Right forelimb (tissue), 1 donor: ENCODE data around the gene FOXRED2.

ENCODE experiments used
- DNase-seq: peaks from one replicate; pipeline ENCODE4 v3.0.0-alpha.2; 2018

The FOXRED2 gene

DNA sequence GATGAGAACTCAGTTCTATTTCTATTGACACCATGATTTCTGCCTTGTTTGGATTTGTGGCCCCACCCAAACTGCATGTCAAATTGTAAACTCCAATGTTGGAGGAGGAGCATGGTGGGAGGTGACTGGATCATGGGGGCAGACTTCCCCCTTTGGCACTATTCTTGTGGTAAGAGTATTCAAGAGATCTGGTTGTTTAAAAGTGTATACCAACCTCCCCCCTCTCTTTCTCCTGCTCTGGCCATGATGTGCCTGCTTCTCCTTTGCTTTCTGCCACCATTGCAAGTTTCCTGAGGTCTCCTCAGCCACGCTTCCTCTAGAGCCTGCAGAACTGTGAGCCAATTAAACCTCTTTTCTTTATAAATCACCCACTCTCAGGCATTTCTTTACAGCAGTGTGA lies 7.9 kb upstream of the FOXRED2 start:
- DNase-seq, result no peak

DNA sequence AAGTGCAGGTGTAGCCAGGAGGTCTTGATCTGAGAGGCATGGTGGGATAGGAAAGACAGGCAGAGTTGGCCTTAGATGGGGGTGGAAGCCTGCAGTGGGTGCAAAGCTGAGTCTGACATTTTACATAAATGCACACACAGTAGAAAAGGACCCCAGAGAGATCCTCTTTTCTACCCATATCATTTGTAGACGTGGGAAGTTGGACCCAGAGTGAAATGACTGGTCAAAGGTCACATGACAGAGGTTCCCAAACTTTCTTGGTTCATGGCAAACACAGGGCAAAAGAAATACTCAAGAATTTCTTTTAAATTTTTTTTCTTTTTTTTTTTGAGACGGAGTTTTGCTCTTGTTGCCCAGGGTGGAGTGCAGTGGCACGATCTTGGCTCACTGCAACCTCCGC lies 6.2 kb upstream of the FOXRED2 start:
- no peak for DNase-seq

DNA sequence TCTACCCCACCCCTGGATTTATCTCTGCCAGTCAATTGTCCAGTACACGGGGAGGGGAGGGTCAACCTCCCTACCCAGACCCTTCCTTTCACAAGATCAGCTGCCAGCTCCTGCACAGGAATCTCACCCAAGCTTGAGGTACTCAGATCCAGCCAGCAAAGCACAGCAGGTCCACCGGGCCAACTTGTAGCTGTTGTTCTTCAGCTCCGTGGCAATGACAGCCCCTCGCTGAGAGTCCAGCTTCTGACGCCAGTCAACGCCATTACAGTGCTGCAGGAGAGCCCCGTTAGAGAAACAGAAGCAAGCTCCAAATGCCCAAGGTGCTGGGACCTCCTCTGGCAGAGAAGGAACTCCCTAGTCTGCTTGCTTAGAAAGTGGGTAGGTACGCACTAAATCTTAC lies 5.5 kb upstream of the FOXRED2 start:
- DNase-seq, result no peak

GRCh38 chr22:36510966-36511881 lies 4.4 kb upstream of the FOXRED2 start:
- DNase-seq, result peak; percentile 67

- DNase-seq, result no peak
Observed at GRCh38 chr22:36510384-36510783, 3.5 kb upstream of the FOXRED2 start.

DNA sequence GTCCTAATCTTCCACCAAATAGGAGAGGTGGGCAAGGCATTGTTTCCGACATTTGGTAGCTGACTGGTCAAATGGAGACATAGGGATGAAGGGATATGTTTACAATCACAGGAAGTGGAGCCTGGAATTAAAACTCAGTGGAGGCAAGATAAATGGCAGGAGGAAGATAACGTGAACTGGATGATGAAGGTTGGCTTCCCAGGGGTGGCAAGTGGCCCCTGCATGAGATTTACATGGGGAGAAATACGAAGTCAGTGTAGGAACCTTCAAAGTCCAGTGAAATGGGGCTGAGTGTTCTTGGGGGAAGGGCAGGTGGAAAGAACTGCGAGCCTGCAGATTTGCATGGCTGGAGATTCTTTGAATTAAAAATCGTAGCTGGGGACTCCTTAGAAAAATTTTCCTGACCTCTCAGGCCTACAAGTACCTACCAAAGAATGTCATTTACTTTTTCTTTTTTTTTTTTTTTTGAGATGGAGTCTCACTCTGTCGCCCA lies 724 bp upstream of the FOXRED2 start:
- DNase-seq, result no peak

GRCh38 chr22:36505998-36506635 lies 723 bp downstream of the FOXRED2 start:
- no peak for DNase-seq

DNA sequence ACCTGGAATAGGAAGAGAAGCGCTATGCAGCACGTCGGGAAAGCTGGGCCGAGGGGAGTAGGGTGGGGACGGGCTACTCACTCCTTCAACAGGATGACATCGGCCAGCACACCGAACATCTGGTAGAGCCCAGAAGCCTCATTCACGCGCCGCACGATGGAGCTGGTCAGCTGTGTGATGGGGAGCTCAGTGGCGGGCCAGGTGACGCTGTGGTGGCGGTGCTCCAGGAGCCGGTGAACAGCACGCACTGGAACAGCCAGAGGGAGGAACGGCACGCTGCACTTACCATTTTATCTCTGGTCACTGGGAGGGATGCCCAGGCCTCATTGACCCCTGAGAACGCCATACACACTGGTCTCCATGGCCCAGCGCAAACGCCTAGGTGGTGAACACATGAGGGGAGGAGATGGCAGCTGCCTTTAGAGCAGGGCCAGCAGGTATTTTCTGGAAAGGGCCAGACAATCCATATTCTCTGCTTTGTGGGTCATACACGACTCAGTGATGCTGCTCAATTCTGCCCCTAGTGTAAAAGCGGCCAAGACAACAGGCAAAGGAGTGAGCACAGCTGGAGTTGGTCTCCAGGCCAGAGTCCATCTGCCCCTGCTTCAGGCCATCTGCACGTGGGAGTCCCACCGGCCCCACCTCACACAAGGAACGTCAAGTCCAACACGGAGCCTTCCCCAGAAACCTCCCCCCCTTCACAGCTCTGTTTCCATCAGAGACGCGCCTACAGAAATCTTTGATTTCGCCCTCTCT lies 8.8 kb downstream of the FOXRED2 start:
- DNase-seq, result no peak

GRCh38 chr22:36493690-36494110 lies 13.1 kb downstream of the FOXRED2 start:
- no peak for DNase-seq

- DNase-seq, result no peak
Observed at GRCh38 chr22:36492109-36492508, 14.7 kb downstream of the FOXRED2 start.

- no peak for DNase-seq
Observed at GRCh38 chr22:36491155-36491554, 15.7 kb downstream of the FOXRED2 start.

DNA sequence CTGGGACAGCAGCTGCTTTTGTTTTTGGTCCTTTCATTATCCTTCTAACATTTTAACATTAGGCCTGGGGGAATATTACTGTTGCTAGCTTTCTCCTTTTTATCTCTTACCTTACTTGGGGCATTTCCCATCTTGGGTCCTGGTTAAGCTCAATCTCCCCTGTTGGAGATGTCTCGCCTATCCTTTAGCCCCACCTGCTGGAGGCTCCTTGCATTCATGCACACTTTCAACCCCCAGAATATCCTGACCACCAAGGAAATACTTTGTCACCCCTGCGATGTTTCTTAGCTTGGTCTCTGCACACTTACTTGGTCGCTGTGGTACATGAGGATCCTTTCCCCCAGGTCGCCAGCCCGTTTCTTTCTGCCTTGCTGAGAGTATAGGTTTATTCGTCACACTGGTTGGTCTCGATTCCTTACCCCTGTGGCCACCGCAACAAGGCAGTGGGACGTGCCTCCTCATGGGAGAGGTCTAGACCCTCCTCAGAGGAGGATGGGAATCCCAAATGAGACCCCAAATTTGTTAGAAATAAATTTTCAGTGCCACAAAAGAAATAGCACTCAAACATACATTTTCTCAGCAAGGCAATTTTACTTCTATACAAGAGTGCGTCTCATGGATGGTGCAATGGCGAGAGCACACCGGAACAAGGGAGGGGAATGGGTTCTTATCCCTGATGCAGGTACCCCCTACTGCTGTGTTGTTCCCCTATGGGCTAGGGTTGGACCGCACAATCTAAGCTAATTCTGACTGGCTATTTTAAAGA lies 20.0 kb downstream of the FOXRED2 start:
- DNase-seq, result no peak

DNA sequence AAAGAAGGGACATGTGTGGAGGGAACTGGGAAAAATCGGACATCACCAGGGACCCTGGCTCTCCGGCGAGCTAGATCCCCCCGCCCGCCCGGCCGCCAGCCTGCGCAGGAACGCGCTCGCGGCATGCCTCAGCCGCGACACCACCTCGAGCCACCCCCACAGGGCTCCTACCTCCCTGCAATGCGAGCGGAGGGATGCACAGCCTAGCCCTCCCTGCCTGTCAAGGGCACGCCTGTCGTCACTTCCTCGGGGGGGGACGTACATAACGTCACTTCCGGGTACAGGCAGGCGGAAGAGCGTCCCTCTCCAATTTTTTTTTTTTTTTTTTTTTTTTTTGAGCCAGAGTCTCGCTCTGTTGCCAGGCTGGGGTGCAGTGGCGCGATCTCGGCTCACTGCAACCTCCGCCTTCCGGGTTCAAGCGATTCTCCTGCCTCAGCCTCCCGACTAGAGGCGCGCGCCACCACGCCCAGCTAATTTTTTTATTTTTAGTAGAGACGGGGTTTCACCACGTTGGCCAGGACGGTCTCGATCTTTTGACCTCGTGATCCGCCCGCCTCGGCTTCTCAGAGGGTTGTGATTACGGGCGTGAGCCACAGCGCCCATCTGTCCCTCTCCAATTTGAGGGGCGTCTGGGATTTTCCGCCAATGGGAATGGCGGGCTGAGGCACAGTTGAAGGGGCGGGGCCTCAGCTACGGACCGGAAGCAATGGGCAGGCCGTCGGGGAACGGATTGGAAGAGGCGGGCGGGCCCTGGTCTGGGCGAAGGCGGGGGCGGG lies 25.3 kb downstream of the FOXRED2 start, which contains the start of gene TXN2:
TSS of gene TXN2 (minus strand) at position 248 of the 776 bp plus-strand sequence. CDS start 803 bp downstream, outside the sequence.
- peak; percentile 99 for DNase-seq

- no peak for DNase-seq
Observed at GRCh38 chr22:36480941-36481392, 25.9 kb downstream of the FOXRED2 start.

- no peak for DNase-seq
Observed at GRCh38 chr22:36478966-36479365, 27.9 kb downstream of the FOXRED2 start.

DNA sequence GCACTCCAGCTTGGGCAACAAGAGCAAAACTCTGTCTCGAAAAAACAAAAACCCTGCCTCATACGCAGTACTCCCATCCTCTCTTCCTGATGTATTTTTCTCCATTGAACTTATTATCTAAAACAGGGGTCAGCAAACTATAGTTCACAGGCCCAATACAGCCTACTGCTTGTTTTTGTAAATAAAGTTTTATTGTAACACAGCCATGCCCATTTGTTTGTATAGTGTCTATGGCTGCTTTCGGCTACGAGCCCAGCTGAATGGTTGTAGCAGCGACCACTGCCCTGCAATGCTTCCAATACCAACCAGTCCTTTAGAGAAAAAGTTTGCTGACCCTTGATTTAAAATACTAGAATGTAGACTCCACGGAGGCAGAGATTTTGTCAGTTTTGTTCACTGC lies 31.5 kb downstream of the FOXRED2 start:
- DNase-seq, result no peak

GRCh38 chr22:36472689-36473088 lies 34.2 kb downstream of the FOXRED2 start:
- DNase-seq, result no peak

- DNase-seq, result no peak
Observed at GRCh38 chr22:36471341-36471821, 35.5 kb downstream of the FOXRED2 start.

DNA sequence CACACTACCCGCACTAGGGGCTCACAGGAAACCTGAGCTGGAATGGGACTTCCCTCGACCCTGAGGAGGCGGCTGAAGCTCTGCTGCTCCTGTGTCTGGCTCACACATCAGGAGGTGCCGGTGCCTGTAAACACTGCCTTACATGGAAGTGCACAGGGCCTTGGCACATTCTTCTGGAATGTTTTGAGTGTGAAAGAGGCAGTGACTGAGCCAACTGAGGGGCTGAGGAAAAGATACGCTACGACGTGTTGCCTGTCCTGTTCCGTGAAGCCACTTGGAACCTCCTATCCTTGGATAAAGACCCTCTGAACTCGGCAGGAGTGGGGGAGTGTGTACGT lies 35.9 kb downstream of the FOXRED2 start:
- no peak for DNase-seq

DNA sequence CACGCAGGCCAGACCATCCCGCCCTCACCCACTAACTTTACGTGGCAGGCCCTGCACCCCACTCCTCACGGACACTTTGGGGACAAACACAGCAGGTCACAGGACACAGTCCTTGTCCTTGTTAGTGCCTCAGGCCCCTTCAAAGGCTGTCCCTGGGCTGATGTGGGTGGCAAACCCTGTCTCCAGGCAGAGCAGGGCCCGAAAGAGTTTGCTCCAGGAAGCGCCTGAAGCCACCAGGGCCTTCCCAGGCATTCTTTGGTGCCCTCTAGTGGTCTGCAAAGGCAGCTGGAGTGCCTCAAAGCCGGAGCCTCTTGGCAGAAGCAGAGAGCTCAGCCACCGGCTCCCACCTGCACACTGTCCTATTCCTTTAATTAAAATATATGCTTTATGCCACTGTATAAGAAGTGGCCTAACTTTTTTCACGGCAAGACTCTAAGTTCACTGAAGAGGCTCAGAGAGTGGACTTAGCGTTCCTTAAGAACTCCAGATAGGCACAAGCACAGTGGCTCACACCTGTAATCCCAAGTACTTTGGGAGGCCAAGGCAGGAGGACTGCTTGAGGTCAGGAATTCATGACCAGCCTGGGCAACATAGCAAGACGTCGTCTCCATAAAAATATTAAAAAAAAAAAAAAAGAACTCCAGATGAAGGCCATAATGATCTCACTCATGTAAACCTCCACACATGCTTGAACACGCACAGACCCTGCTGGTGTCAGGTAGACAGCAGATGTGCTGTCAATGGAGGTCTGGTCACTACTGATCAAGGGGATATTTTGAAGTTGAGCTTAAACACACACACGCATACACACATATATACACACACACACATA lies 36.5 kb downstream of the FOXRED2 start:
- DNase-seq, result peak; percentile 89
